GM12892 (cell line): ENCODE data around the gene TMEM244.
"Not testable (repeated sequence)": the region's sequence is repeated elsewhere in the genome, so short reads cannot be mapped to it uniquely, and the experiment has no call there.

Experiments used
- POLR2A ChIP-seq: IDR thresholded peaks from 2 replicates; pipeline ENCODE4 v1.6.1; 2011; ENCODE audit warnings: low read depth, low read length, control low read depth
- POLR2AphosphoS5 ChIP-seq: IDR thresholded peaks from 2 replicates; pipeline ENCODE4 v1.6.1; 2011; ENCODE audit warnings: low read depth, low read length, control low read depth
- TAF1 ChIP-seq: IDR thresholded peaks from 2 replicates; pipeline ENCODE4 v1.6.1; 2011; ENCODE audit warnings: low read depth, mild to moderate bottlenecking, control low read depth, low read length, borderline replicate concordance

- TF ChIP-seq TAF1, POLR2AphosphoS5, POLR2A: not testable (repeated sequence)
Observed at GRCh38 chr6:129877894-129878293, 16.8 kb upstream of the TMEM244 start.
